Dendritic cell treated with granulocyte-macrophage colony-stimulating factor and Interleukin-4, amounts not matched to agents 40 ng/mL and 50 ng/mL, for 4 days (primary cell): Measurements from ENCODE around the gene SGCD.

Experiments
- H3K27ac Mint-ChIP-seq: one replicate; pipeline ENCODE4 v1.8.0; 2022; ENCODE audit warnings: mild to moderate bottlenecking, mixed read lengths
- H3K27me3 Mint-ChIP-seq: one replicate; pipeline ENCODE4 v1.8.0; 2022; ENCODE audit warnings: mild to moderate bottlenecking, mixed read lengths
- H3K36me3 Mint-ChIP-seq: one replicate; pipeline ENCODE4 v1.8.0; 2022; ENCODE audit warnings: low read depth, mixed read lengths
- H3K4me1 Mint-ChIP-seq: one replicate; pipeline ENCODE4 v1.8.0; 2022; ENCODE audit warnings: low read depth, mixed read lengths
- H3K4me3 Mint-ChIP-seq: one replicate; pipeline ENCODE4 v1.8.0; 2022; ENCODE audit warnings: mild to moderate bottlenecking, moderate library complexity, mixed read lengths
- H3K9me3 Mint-ChIP-seq: one replicate; pipeline ENCODE4 v1.8.0; 2022; ENCODE audit warnings: mixed read lengths
- intact Hi-C: fragments of 100-400 bp; cut with micrococcal nuclease; formaldehyde crosslinking; loops from one replicate; pipeline ENCODE4 v1.15.0; 2022

Gene SGCD

GRCh38 chr5:156431956-156432829, 105.2 kb downstream of the SGCD start:
- no peak overlapping the region for H3K4me3 Mint-ChIP-seq
- H3K36me3 Mint-ChIP-seq = no peaks in the 10 kb centered on the region
- H3K9me3 Mint-ChIP-seq = peaks cover 14% of the 10 kb centered on the region
- no peak overlapping the region for H3K27ac Mint-ChIP-seq
- no peaks in the 10 kb centered on the region for H3K27me3 Mint-ChIP-seq
- no peaks in the 10 kb centered on the region for H3K4me1 Mint-ChIP-seq
- intact Hi-C loops = no loop called here

GRCh38 chr5:156432830-156433105, 105.8 kb downstream of the SGCD start:
- no peak overlapping the region for H3K27ac Mint-ChIP-seq
- H3K4me1 Mint-ChIP-seq = no peaks in the 10 kb centered on the region
- H3K36me3 Mint-ChIP-seq = no peaks in the 10 kb centered on the region
- H3K27me3 Mint-ChIP-seq = no peaks in the 10 kb centered on the region
- H3K4me3 Mint-ChIP-seq = no peak overlapping the region
- peaks cover 14% of the 10 kb centered on the region for H3K9me3 Mint-ChIP-seq
- intact Hi-C loops = no loop called here

- Mint-ChIP-seq H3K27me3 (no peaks in the 10 kb centered on the region), H3K4me3 (no peak overlapping the region), H3K9me3 (peaks cover 14% of the 10 kb centered on the region), H3K36me3 (no peaks in the 10 kb centered on the region), H3K27ac (no peak overlapping the region), H3K4me1 (no peaks in the 10 kb centered on the region)
- intact Hi-C loops = no loop called here
These were observed 107.5 kb downstream of the SGCD start for GRCh38 chr5:156434471-156434870.

DNA sequence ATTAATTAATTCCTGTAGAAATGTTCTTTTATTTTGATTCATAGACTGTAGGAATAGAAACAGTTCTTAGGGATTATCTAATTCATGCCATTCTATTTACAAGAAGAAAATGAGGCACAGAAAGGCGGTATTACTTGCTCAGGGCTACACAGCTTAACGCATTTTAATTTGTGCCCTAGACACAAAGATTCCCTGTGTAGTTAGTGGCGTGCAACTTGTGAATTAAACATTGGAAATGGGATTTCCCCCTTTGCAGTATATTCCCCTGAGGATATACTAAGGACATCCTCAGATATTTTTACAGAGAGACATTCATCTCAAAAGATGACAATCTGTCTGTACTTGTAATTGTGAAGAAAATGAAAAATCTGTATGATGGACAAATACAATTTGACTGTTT, 108.1 kb downstream of the SGCD start:
- Mint-ChIP-seq H3K27me3 (no peaks in the 10 kb centered on the region), H3K9me3 (peaks cover 14% of the 10 kb centered on the region), H3K4me3 (no peak overlapping the region), H3K4me1 (no peaks in the 10 kb centered on the region), H3K27ac (no peak overlapping the region), H3K36me3 (no peaks in the 10 kb centered on the region)
- intact Hi-C loops = no loop called here

DNA sequence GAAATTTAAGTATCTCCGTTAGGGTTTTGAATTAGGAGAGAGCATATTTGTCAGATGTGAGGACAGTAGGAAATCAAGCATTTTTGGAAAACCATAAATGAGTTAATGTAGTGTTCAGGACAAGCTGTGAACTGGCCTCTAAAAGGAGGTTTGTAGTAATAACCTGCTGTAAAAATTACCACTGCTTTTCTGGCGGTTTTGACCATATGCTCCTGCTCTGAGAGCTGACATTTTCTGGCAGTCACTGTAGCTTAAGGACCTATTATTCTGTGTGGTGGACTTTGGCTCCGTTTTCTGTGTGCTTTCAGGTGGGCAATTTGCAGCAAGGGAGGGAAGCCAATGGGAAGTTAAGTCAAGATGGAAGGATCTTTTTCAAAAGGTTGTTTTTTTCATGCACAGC, 111.1 kb downstream of the SGCD start:
- H3K4me1 Mint-ChIP-seq = no peaks in the 10 kb centered on the region
- intact Hi-C loops = no loop called here
- no peak overlapping the region for H3K27ac Mint-ChIP-seq
- H3K36me3 Mint-ChIP-seq = no peaks in the 10 kb centered on the region
- H3K4me3 Mint-ChIP-seq = no peak overlapping the region
- H3K9me3 Mint-ChIP-seq = peaks cover 2% of the 10 kb centered on the region
- H3K27me3 Mint-ChIP-seq = no peaks in the 10 kb centered on the region

DNA sequence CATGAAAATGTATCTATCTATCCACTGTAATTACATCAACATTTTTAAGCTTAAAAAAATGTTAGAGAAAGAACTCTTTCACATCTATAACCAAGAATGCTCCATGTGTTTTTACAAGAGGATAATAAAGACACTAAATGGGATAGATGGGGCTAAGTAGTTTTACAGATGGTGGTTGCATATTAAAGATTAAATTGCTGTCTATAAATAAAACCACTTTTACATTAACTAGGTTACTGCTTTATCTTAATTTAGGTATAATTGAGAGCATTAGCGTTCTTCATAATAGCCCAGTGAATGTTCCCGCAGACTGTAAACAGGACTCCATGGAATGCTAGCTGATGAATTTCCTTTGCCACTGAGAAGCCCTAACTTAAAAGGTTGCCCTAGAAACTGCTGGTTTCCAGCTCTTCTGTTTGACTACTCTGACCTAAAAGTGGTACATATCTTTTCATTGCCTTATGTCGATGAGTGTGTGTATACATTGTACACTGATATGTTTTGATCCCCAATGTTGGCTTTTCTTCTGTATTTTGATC, 117.9 kb downstream of the SGCD start:
- H3K4me3 Mint-ChIP-seq = no peak overlapping the region
- H3K27me3 Mint-ChIP-seq = no peaks in the 10 kb centered on the region
- H3K9me3 Mint-ChIP-seq = no peaks in the 10 kb centered on the region
- no peaks in the 10 kb centered on the region for H3K4me1 Mint-ChIP-seq
- H3K36me3 Mint-ChIP-seq = no peaks in the 10 kb centered on the region
- no peak overlapping the region for H3K27ac Mint-ChIP-seq
- intact Hi-C loops = no loop called here

GRCh38 chr5:156446526-156446925, 119.6 kb downstream of the SGCD start:
- Mint-ChIP-seq H3K4me3 (no peak overlapping the region), H3K4me1 (no peaks in the 10 kb centered on the region), H3K9me3 (no peaks in the 10 kb centered on the region), H3K36me3 (no peaks in the 10 kb centered on the region), H3K27me3 (no peaks in the 10 kb centered on the region), H3K27ac (no peak overlapping the region)
- intact Hi-C loops = no loop called here

- Mint-ChIP-seq H3K9me3 (no peaks in the 10 kb centered on the region), H3K27ac (no peak overlapping the region), H3K4me1 (no peaks in the 10 kb centered on the region), H3K36me3 (no peaks in the 10 kb centered on the region), H3K4me3 (no peak overlapping the region), H3K27me3 (no peaks in the 10 kb centered on the region)
- intact Hi-C loops = no loop called here
These were observed 123.8 kb downstream of the SGCD start for GRCh38 chr5:156450778-156451177.

DNA sequence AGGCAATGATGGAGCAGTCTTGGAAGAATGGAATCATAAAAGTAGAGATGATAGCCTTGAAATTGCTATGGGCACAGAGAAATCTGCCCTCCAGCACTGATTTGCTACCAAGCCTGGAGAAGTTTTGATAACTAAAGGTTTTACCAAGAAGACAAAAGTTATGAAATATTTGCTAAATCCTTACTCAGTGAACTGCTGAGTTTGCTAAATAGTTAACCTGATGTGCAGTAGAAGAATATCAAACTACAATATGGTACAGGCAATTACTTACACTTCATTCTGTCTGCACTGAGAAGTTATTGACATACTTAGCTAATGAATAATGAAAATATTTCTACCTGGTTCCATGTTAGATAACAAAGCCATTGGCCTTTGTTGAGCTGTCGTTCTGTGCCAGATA, 124.5 kb downstream of the SGCD start:
- Mint-ChIP-seq H3K27ac (no peak overlapping the region), H3K36me3 (no peaks in the 10 kb centered on the region), H3K4me1 (no peaks in the 10 kb centered on the region), H3K27me3 (no peaks in the 10 kb centered on the region), H3K9me3 (no peaks in the 10 kb centered on the region), H3K4me3 (no peak overlapping the region)
- intact Hi-C loops = no loop called here

GRCh38 chr5:156456857-156457256, 129.9 kb downstream of the SGCD start:
- Mint-ChIP-seq H3K4me1 (no peaks in the 10 kb centered on the region), H3K27me3 (no peaks in the 10 kb centered on the region), H3K4me3 (no peak overlapping the region), H3K9me3 (no peaks in the 10 kb centered on the region), H3K36me3 (no peaks in the 10 kb centered on the region), H3K27ac (no peak overlapping the region)
- intact Hi-C loops = no loop called here

GRCh38 chr5:156459812-156460385, 132.9 kb downstream of the SGCD start:
- Mint-ChIP-seq H3K36me3 (no peaks in the 10 kb centered on the region), H3K4me3 (no peak overlapping the region), H3K27me3 (no peaks in the 10 kb centered on the region), H3K9me3 (no peaks in the 10 kb centered on the region), H3K4me1 (no peaks in the 10 kb centered on the region), H3K27ac (no peak overlapping the region)
- intact Hi-C loops = no loop called here

GRCh38 chr5:156460471-156460870, 133.5 kb downstream of the SGCD start:
- Mint-ChIP-seq H3K4me3 (no peak overlapping the region), H3K27ac (no peak overlapping the region), H3K9me3 (no peaks in the 10 kb centered on the region), H3K27me3 (no peaks in the 10 kb centered on the region), H3K36me3 (no peaks in the 10 kb centered on the region), H3K4me1 (no peaks in the 10 kb centered on the region)
- intact Hi-C loops = no loop called here

DNA sequence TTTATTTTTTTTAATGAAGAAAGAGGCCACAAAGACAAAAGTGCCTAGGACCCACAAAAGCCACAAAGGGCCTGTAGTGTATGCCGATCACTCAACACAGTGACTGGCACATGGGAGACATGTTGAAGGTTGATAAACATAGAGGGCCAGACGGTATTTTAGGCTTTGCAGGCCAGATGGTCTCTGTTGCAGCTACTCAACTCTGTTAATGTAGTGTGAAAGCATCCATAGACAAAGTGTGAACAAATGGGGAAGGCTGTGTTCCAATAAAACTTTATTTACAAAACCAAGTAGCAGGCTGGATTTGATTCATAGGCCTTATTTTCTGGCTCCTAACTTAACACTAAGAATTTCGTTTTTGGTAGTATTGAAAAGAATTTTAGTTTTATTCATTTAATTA, 139.9 kb downstream of the SGCD start:
- H3K36me3 Mint-ChIP-seq = no peaks in the 10 kb centered on the region
- no peaks in the 10 kb centered on the region for H3K27me3 Mint-ChIP-seq
- no peak overlapping the region for H3K27ac Mint-ChIP-seq
- no peaks in the 10 kb centered on the region for H3K9me3 Mint-ChIP-seq
- intact Hi-C loops = no loop called here
- no peak overlapping the region for H3K4me3 Mint-ChIP-seq
- H3K4me1 Mint-ChIP-seq = no peaks in the 10 kb centered on the region

DNA sequence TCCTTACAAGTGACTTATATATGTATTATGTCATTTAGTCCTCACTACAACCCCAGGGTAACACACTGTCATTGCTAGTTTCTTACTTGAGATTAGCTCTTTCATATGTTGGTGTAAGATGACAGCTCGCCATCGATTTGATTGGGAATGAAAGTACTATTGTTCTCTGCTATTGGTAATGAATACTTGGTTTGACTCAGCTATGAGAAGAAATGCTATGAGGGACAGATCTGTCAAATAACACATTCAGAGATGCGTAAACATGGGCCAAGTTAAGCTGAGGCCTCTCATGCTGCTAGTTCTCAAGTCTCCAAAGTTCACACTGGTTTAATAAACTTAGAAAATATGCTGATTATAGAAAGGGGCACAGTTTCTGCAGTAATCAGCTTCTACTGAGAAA, 142.7 kb downstream of the SGCD start:
- no peaks in the 10 kb centered on the region for H3K9me3 Mint-ChIP-seq
- H3K27ac Mint-ChIP-seq = no peak overlapping the region
- no peaks in the 10 kb centered on the region for H3K27me3 Mint-ChIP-seq
- no peaks in the 10 kb centered on the region for H3K4me1 Mint-ChIP-seq
- H3K4me3 Mint-ChIP-seq = no peak overlapping the region
- H3K36me3 Mint-ChIP-seq = no peaks in the 10 kb centered on the region
- intact Hi-C loops = no loop called here

GRCh38 chr5:156471893-156472292, 144.9 kb downstream of the SGCD start:
- H3K36me3 Mint-ChIP-seq = no peaks in the 10 kb centered on the region
- intact Hi-C loops = no loop called here
- H3K27ac Mint-ChIP-seq = no peak overlapping the region
- no peaks in the 10 kb centered on the region for H3K4me1 Mint-ChIP-seq
- H3K9me3 Mint-ChIP-seq = no peaks in the 10 kb centered on the region
- no peaks in the 10 kb centered on the region for H3K27me3 Mint-ChIP-seq
- no peak overlapping the region for H3K4me3 Mint-ChIP-seq
